NCI-H2171 (cell line): ENCODE data around the gene RXRA.

Experiments used
- DNase-seq: peaks from one replicate; lab custom pipeline; 2025; lab: John Stamatoyannopoulos, UW

The RXRA gene

GRCh38 chr9:134419000-134419683 lies 92.9 kb downstream of the RXRA start:
- peak; percentile 79 for DNase-seq

GRCh38 chr9:134419684-134420076 lies 93.4 kb downstream of the RXRA start:
- peak; percentile 79 for DNase-seq

GRCh38 chr9:134420281-134420845 lies 94.1 kb downstream of the RXRA start:
- peak; percentile 79 for DNase-seq

- DNase-seq = no peak
Measured at GRCh38 chr9:134420974-134421432, 94.7 kb downstream of the RXRA start.

GRCh38 chr9:134421888-134422287 lies 95.6 kb downstream of the RXRA start:
- no peak for DNase-seq

- no peak for DNase-seq
Measured at GRCh38 chr9:134422301-134423090, 96.2 kb downstream of the RXRA start.

- no peak for DNase-seq
Measured at GRCh38 chr9:134423166-134423565, 96.9 kb downstream of the RXRA start.

GRCh38 chr9:134423749-134424148 lies 97.5 kb downstream of the RXRA start:
- no peak for DNase-seq

- DNase-seq = no peak
Measured at GRCh38 chr9:134424818-134425217, 98.6 kb downstream of the RXRA start.

- DNase-seq = no peak
Measured at GRCh38 chr9:134425401-134425800, 99.1 kb downstream of the RXRA start.

GRCh38 chr9:134425812-134426211 lies 99.6 kb downstream of the RXRA start:
- DNase-seq = no peak

- DNase-seq = no peak
Measured at GRCh38 chr9:134426436-134426835, 100.2 kb downstream of the RXRA start.

GRCh38 chr9:134427153-134427782 lies 101.0 kb downstream of the RXRA start:
- peak; percentile 29 for DNase-seq

GRCh38 chr9:134428559-134428958 lies 102.3 kb downstream of the RXRA start:
- DNase-seq = no peak

- no peak for DNase-seq
Measured at GRCh38 chr9:134429007-134429406, 102.8 kb downstream of the RXRA start.

- no peak for DNase-seq
Measured at GRCh38 chr9:134429481-134429880, 103.2 kb downstream of the RXRA start.

GRCh38 chr9:134431095-134431494 lies 104.8 kb downstream of the RXRA start:
- no peak for DNase-seq

- DNase-seq = no peak
Measured at GRCh38 chr9:134431626-134432025, 105.4 kb downstream of the RXRA start.

GRCh38 chr9:134432471-134432870 lies 106.2 kb downstream of the RXRA start:
- DNase-seq = no peak

- DNase-seq = no peak
Measured at GRCh38 chr9:134433101-134433500, 106.8 kb downstream of the RXRA start.

GRCh38 chr9:134433909-134434882 lies 107.9 kb downstream of the RXRA start:
- DNase-seq = no peak
